Thoracic aorta (tissue), 2 donors: ENCODE measurements around the gene TOX2. TPM values are rescaled to one million over a fixed set of nuclear protein-coding genes. Genes with fewer than 3 reads are reported as not detected.

ENCODE experiments used
- ATAC-seq: fragments of 150-250 bp; one replicate; pipeline ENCODE4 v1.8.0; 2017; ENCODE audit warnings: low read depth; ENCODE audit not compliant: insufficient number of reproducible peaks, low FRiP score
- DNase-seq: peaks from one replicate; pipeline ENCODE4 v3.0.0-alpha.2; 2020; ENCODE audit warnings: low spot score
- H3K27ac ChIP-seq, 2 donors: fragments of 200-600 bp; sonication (generic); 1 replicate in 1 of 2; 2 replicates in 1 of 2; pipeline ENCODE4 v1.5.1; 2016; ENCODE audit warnings: mild to moderate bottlenecking in 2 of 2, moderate library complexity in 2 of 2
- H3K27me3 ChIP-seq: fragments of 200-600 bp; sonication (generic); replicated peaks from 2 replicates; pipeline ENCODE4 v1.6.0; 2016; ENCODE audit warnings: mild to moderate bottlenecking; ENCODE audit not compliant: insufficient read depth
- H3K36me3 ChIP-seq: fragments of 200-600 bp; sonication (generic); one replicate; pipeline ENCODE4 v1.5.1; 2016
- H3K4me1 ChIP-seq, 2 donors: fragments of 200-600 bp; sonication (generic); 1 replicate in 1 of 2; 2 replicates in 1 of 2; pipeline versions ENCODE4 v1.5.1 to v1.6.0; 2016; ENCODE audit warnings: low read depth in 2 of 2, mild to moderate bottlenecking in 1 of 2; ENCODE audit not compliant: control insufficient read depth in 1 of 2
- H3K4me3 ChIP-seq: fragments of 200-600 bp; sonication (generic); 2 replicates; pipeline ENCODE4 v1.5.1; 2016; ENCODE audit warnings: mild to moderate bottlenecking
- H3K9me3 ChIP-seq: fragments of 200-600 bp; sonication (generic); 2 replicates; pipeline ENCODE4 v1.5.1; 2016
- CTCF ChIP-seq: fragments of 200-600 bp; sonication (generic); IDR thresholded peaks from one replicate; pipeline ENCODE4 v1.5.1; 2019; ENCODE audit warnings: antibody characterized with exemption
- total RNA-seq, 2 donors: library from RNA; depleted of rRNA; stranded (reverse); fragments of >200 nt; gene quantifications; one replicate each; pipeline versions ENCODE4 v1.1.0 to v1.2.3, GENCODE V29; 2016

Gene TOX2
- total RNA-seq, 2 donors from 2014 or later, result 4.2 to 14.6 TPM

GRCh38 chr20:44028868-44029847 is 114.5 kb downstream of the TOX2 start:
- H3K36me3 ChIP-seq, result no peaks in the 10 kb centered on the region
- DNase-seq (no peak), ATAC-seq (no peak)
- H3K4me1 ChIP-seq, result no peaks in the 10 kb centered on the region
- no peaks in the 10 kb centered on the region for H3K27me3 ChIP-seq
- no peak overlapping the region for H3K4me3 ChIP-seq
- no peak for TF ChIP-seq CTCF
- no peaks in the 10 kb centered on the region for H3K9me3 ChIP-seq
- no peak overlapping the region for H3K27ac ChIP-seq

- Histone ChIP-seq H3K4me1 (no peaks in the 10 kb centered on the region), H3K4me3 (no peak overlapping the region), H3K36me3 (no peaks in the 10 kb centered on the region), H3K27me3 (no peaks in the 10 kb centered on the region), H3K9me3 (no peaks in the 10 kb centered on the region), H3K27ac (no peak overlapping the region)
- TF ChIP-seq CTCF, result no peak
- no peak for DNase-seq
- ATAC-seq, result no peak
These were observed 115.2 kb downstream of the TOX2 start for GRCh38 chr20:44029848-44030230.

- DNase-seq (no peak), ATAC-seq (no peak)
- no peak for TF ChIP-seq CTCF
- H3K9me3 ChIP-seq, result no peaks in the 10 kb centered on the region
- H3K36me3 ChIP-seq, result no peaks in the 10 kb centered on the region
- no peaks in the 10 kb centered on the region for H3K4me1 ChIP-seq
- H3K4me3 ChIP-seq, result no peak overlapping the region
- no peaks in the 10 kb centered on the region for H3K27me3 ChIP-seq
- no peak overlapping the region for H3K27ac ChIP-seq
These were observed 115.7 kb downstream of the TOX2 start for GRCh38 chr20:44030394-44030793.

GRCh38 chr20:44031001-44031574 is 116.4 kb downstream of the TOX2 start:
- TF ChIP-seq CTCF, result no peak
- H3K4me3 ChIP-seq, result no peak overlapping the region
- DNase-seq, result no peak
- no peaks in the 10 kb centered on the region for H3K36me3 ChIP-seq
- H3K27me3 ChIP-seq, result no peaks in the 10 kb centered on the region
- H3K9me3 ChIP-seq, result no peaks in the 10 kb centered on the region
- no peak for ATAC-seq
- H3K4me1 ChIP-seq, result no peaks in the 10 kb centered on the region
- H3K27ac ChIP-seq, result no peak overlapping the region

- H3K9me3 ChIP-seq, result no peaks in the 10 kb centered on the region
- H3K27me3 ChIP-seq, result no peaks in the 10 kb centered on the region
- H3K4me3 ChIP-seq, result no peak overlapping the region
- TF ChIP-seq CTCF, result no peak
- no peak overlapping the region for H3K27ac ChIP-seq
- DNase-seq, result no peak
- no peaks in the 10 kb centered on the region for H3K36me3 ChIP-seq
- ATAC-seq, result no peak
- no peaks in the 10 kb centered on the region for H3K4me1 ChIP-seq
These were observed 117.3 kb downstream of the TOX2 start for GRCh38 chr20:44031781-44032582.
